Globus pallidus (tissue), 1 donor: ENCODE results near the gene DGKG.

ENCODE experiments used
- DNase-seq: peaks from one replicate; pipeline ENCODE4 v3.0.0-alpha.2; 2015; ENCODE audit warnings: low spot score

Gene DGKG

GRCh38 chr3:186108106-186108940 lies 253.7 kb downstream of the DGKG start:
- no peak for DNase-seq

- peak; percentile 68 for DNase-seq
These were observed 254.6 kb downstream of the DGKG start for GRCh38 chr3:186107215-186108105.

DNA sequence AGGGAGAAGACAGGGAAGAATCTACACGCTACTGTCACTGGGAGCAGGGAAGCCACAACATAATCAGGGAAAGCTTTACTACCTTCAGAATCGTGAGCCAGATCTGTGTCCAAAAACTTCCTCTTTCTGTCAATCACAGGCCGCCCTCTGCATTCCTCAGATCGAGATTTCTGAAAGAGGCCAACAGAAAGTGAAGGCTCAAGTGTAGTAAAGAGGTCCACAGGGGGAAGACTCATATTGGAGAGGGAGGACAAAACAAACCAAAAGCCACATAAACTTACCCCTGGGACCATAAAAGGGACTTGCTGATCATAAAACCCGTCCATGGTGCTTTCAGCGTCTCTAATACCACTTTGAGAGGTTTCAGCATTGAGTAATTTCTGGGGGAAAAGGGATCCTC lies 256.5 kb downstream of the DGKG start:
- no peak for DNase-seq

- no peak for DNase-seq
These were observed 259.3 kb downstream of the DGKG start for GRCh38 chr3:186102687-186103086.

GRCh38 chr3:186100398-186100797 lies 261.6 kb downstream of the DGKG start:
- no peak for DNase-seq

- no peak for DNase-seq
These were observed 262.9 kb downstream of the DGKG start for GRCh38 chr3:186099178-186099577.

DNA sequence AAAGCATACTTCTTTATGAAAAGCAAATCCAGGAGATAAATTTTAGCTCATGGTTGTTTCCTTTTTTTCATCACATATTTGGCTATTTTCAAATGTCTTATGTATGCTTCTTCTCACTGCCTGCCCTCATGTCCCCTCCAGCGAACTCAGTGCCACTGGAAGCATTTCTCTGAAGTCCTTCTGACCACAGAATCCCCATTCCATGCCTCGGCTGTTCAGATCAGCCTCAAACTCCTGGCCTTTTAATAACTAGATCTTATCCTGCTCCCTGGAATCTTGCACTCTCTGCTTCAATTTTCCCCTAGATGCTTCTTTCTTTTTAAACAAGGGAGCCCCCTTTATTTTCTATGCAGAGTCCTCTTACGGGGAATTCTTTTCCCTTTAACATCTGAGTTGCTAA lies 263.3 kb downstream of the DGKG start:
- no peak for DNase-seq

- peak; percentile 98 for DNase-seq
These were observed 264.2 kb downstream of the DGKG start for GRCh38 chr3:186097663-186098451.

GRCh38 chr3:186097317-186097662 lies 264.7 kb downstream of the DGKG start:
- DNase-seq, result no peak
